ENCODE data around the gene VDAC2. TPM values are rescaled to one million over a fixed set of nuclear protein-coding genes. Genes with fewer than 3 reads are reported as not detected.

The VDAC2 gene
- total RNA-seq, 1 experiment from 2014 or later: 254 TPM

DNA sequence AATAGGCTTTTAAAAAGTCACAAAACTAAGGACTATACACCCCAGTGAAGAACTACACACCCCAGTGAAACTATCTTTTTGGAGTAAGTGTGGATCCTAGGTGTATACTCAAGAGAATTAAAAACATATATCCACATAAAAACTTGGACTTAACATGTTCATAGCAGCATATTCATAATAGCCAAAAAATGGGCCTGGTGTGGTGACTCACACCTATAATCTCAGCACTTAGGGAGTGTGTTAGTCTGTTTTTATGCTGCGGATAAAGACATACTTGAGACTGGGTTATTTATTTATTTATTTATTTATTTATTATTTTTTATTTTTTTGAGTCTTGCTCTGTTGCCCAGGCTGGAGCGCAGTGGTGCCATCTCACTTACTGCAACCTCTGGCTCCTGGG, 44.1 kb downstream of the VDAC2 start:
- Mint-ChIP-seq H3K27me3 (ENCODE audit: unreplicated experiment) (no peaks in the 10 kb centered on the region), H3K36me3 (ENCODE audit: insufficient read depth, unreplicated experiment) (peaks cover 9% of the 10 kb centered on the region), H3K4me3 (ENCODE audit: low read depth, unreplicated experiment) (no peak overlapping the region), H3K4me1 (ENCODE audit: low read depth, unreplicated experiment) (peaks cover 18% of the 10 kb centered on the region), H3K9me3 (ENCODE audit: low read depth, unreplicated experiment) (peaks cover 10% of the 10 kb centered on the region), H3K27ac (ENCODE audit: unreplicated experiment) (no peak overlapping the region)
- no peak for DNase-seq
- intact Hi-C loops (cut with micrococcal nuclease; ENCODE audit: unreplicated experiment): no loop called here
- TF ChIP-seq, protein P1, sequence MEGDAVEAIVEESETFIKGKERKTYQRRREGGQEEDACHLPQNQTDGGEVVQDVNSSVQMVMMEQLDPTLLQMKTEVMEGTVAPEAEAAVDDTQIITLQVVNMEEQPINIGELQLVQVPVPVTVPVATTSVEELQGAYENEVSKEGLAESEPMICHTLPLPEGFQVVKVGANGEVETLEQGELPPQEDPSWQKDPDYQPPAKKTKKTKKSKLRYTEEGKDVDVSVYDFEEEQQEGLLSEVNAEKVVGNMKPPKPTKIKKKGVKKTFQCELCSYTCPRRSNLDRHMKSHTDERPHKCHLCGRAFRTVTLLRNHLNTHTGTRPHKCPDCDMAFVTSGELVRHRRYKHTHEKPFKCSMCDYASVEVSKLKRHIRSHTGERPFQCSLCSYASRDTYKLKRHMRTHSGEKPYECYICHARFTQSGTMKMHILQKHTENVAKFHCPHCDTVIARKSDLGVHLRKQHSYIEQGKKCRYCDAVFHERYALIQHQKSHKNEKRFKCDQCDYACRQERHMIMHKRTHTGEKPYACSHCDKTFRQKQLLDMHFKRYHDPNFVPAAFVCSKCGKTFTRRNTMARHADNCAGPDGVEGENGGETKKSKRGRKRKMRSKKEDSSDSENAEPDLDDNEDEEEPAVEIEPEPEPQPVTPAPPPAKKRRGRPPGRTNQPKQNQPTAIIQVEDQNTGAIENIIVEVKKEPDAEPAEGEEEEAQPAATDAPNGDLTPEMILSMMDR (IDR thresholded peaks at IDR 0.05; ENCODE audit: unreplicated experiment): no peak
- CTCF ChIA-PET: no interaction called here
- no TSS peak for BruUV-seq (replicated peaks)

DNA sequence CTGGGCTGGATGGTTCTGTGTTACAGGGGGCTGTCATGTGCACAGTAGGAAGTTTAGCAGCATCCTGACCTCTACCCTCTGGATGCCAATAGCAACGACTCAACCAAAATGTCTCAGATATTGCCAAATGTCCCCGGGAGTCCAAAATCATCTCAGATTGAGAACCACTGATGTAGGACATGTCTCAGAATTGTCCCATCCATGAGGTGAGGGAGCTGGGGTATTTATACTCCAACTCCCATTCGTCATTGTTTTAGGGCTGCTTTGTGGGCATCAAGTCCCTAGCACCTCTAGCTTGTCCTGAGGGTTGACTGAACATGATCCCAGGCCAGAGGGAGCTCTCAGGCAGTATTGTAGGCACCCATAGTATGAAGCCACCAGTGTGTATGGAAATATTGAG, 50.4 kb downstream of the VDAC2 start:
- Mint-ChIP-seq H3K27me3 (ENCODE audit: unreplicated experiment) (no peaks in the 10 kb centered on the region), H3K36me3 (ENCODE audit: insufficient read depth, unreplicated experiment) (peaks cover 10% of the 10 kb centered on the region), H3K27ac (ENCODE audit: unreplicated experiment) (no peak overlapping the region), H3K4me1 (ENCODE audit: low read depth, unreplicated experiment) (peaks cover 34% of the 10 kb centered on the region), H3K4me3 (ENCODE audit: low read depth, unreplicated experiment) (no peak overlapping the region), H3K9me3 (ENCODE audit: low read depth, unreplicated experiment) (no peaks in the 10 kb centered on the region)
- TF ChIP-seq, protein P1 (IDR thresholded peaks at IDR 0.05; ENCODE audit: unreplicated experiment): no peak
- intact Hi-C loops (cut with micrococcal nuclease; ENCODE audit: unreplicated experiment): loop anchor here (5.0 to 10.0 kb wide), 2 partner anchors 141 to 774 kb away; partner anchors contain the start of gene ZNF503
- no TSS peak for BruUV-seq (replicated peaks)
- DNase-seq: no peak
- CTCF ChIA-PET: no interaction called here

DNA sequence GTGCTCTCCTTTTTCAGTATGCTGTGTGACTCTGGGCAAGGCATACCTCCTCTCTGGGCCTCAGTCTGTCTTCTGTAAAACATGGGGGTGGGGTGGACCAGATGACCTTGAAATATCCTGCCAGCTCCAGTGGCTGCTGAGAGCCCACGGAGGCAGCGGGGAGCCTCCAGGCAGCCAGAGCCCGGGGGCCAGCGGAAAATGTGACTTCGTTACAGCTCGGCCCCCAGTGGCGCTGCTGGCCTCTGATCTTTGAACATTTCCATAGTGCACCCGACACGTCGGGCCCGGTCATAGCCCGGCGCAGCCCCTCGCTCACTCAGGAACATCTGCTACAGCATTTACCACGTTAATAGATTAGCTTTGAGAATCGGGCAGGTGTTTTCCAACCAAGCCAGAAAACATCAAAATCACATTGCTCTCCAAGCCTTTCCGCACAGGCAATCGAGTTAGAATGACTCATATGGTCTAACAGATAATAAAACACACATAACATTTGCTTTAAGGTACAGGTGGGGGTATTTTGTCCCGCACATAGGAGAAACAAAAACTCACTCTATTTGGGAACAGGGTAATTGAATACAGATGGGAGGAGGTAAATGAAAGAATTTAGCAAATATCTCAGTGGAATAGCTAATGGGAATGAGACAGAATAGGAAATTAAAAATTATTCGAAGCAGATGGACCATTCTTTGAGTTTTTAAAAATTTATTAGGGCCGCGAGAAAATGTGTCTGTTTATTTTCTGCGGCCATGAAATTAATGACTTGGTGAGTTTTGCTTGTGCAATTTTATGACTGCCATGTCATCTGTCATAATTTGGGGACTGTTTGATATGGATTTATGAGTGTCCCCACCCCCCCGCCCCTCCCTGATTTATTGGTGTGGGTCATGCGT, 51.5 kb downstream of the VDAC2 start:
- Mint-ChIP-seq H3K27me3 (ENCODE audit: unreplicated experiment) (no peaks in the 10 kb centered on the region), H3K9me3 (ENCODE audit: low read depth, unreplicated experiment) (no peaks in the 10 kb centered on the region), H3K27ac (ENCODE audit: unreplicated experiment) (peak overlapping the region; percentile 80), H3K36me3 (ENCODE audit: insufficient read depth, unreplicated experiment) (peaks cover 10% of the 10 kb centered on the region), H3K4me1 (ENCODE audit: low read depth, unreplicated experiment) (peaks cover 34% of the 10 kb centered on the region), H3K4me3 (ENCODE audit: low read depth, unreplicated experiment) (peak overlapping the region; percentile 60)
- CTCF ChIA-PET: interaction anchor here (1.2 to 2.0 kb wide), 3 partner anchors 11 to 26 kb away, joined by 3 to 5 read pairs (median 3); partner anchors contain the start of gene COMTD1
- TF ChIP-seq, protein P1 (IDR thresholded peaks at IDR 0.05; ENCODE audit: unreplicated experiment): no peak
- DNase-seq: no peak
- intact Hi-C loops (cut with micrococcal nuclease; ENCODE audit: unreplicated experiment): loop anchor here (5.0 to 10.0 kb wide), 2 partner anchors 140 to 773 kb away; partner anchors contain the start of gene ZNF503
- no TSS peak for BruUV-seq (replicated peaks)

DNA sequence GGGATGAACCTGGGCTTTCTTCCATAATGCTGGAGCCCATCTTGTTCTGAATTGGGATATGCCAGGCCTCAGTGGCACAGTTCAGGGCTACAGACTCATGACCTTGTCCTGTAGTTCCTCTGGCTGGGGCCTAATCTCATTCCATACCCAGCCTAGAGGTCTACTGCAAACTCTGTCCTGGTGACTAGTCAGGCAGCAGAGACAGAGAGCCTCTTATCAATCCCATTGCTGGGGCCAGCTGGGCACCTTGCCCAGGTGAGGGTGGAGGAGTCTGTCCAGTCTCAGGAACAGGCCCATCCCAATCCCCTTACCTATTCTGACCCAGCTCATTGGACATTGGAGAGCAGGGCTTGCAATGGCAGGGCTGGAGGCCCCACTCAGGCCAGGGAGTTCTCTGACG, 53.2 kb downstream of the VDAC2 start:
- peak; percentile 52 for DNase-seq
- intact Hi-C loops (cut with micrococcal nuclease; ENCODE audit: unreplicated experiment): loop anchor here (1.0 to 10.0 kb wide), 3 partner anchors 41 to 771 kb away; partner anchors contain the start of gene ZNF503
- CTCF ChIA-PET: interaction anchor here (1.5 to 2.0 kb wide), 2 partner anchors 13 to 18 kb away, joined by 3 to 5 read pairs; no protein-coding TSS in a partner anchor
- peaks cover 34% of the 10 kb centered on the region for H3K4me1 Mint-ChIP-seq (ENCODE audit: low read depth, unreplicated experiment)
- H3K9me3 Mint-ChIP-seq (ENCODE audit: low read depth, unreplicated experiment): no peaks in the 10 kb centered on the region
- BruUV-seq (replicated peaks): no TSS peak
- H3K27ac Mint-ChIP-seq (ENCODE audit: unreplicated experiment): peak overlapping the region; percentile 80
- peaks cover 10% of the 10 kb centered on the region for H3K36me3 Mint-ChIP-seq (ENCODE audit: insufficient read depth, unreplicated experiment)
- H3K27me3 Mint-ChIP-seq (ENCODE audit: unreplicated experiment): no peaks in the 10 kb centered on the region
- no peak overlapping the region for H3K4me3 Mint-ChIP-seq (ENCODE audit: low read depth, unreplicated experiment)
- TF ChIP-seq, protein P1 (IDR thresholded peaks at IDR 0.05; ENCODE audit: unreplicated experiment): no peak

Measured in Calu3 (cell line).